ENCODE data around the gene IFNK.

The IFNK gene

DNA sequence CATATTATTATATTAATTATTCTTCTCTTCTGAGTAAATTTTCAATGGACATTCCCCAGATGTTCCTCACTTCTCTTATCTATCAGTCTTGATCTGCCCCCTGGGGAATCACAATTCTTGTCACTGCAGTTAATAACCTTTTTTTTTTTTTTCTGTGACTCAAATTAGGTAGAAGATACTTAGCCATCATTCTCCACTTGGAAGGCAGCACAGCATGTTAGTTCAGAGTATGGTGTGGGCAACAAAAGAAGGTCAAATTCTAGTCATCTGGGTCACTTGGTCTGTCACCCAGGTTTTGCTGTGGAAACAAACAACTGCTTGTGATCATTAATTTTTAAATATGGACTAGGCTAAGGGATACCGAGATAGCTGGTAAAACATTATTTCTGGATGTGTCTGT, 13.7 kb downstream of the IFNK start:
- H3K36me3 ChIP-seq (ENCODE audit: control insufficient read depth in 2 of 2, insufficient read depth in 2 of 2, low read length in 2 of 2): peaks cover 0 to 2% of the 10 kb centered on the region in 2 donors
- peaks cover 77% of the 10 kb centered on the region for H3K4me1 ChIP-seq (ENCODE audit: control insufficient read depth, insufficient read depth, low read length)
- no peak overlapping the region for H3K4me3 ChIP-seq (ENCODE audit: low read length in 2 of 2)
- no peaks in the 10 kb centered on the region for H3K9me3 ChIP-seq (ENCODE audit: control insufficient read depth in 2 of 2, low read length in 2 of 2)
- no peaks in the 10 kb centered on the region for H3K27me3 ChIP-seq (ENCODE audit: control insufficient read depth in 1 of 2, insufficient read depth in 2 of 2, low read length in 2 of 2)
- H3K27ac ChIP-seq (ENCODE audit: low read length): no peak overlapping the region
- H3K9ac ChIP-seq (ENCODE audit: low read length in 2 of 2): no peak overlapping the region

DNA sequence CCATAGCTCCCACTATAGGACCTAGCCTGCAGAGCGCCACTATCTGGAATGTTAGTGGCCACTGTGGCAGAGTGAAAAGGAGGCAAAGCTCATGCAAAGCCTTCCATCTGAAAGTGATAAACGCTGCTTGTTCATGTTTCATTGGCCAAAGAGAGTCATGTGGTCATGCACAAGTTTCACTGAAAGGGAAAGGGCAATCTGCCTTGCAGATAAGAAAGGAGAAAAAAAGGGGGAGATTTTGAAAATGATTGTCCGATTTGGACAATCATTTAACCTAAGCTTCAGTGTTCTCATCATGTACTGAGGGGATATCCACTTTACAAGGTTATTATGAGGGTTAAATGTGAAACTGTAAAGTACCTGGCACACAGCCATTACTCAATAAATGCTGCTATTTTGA, 14.6 kb downstream of the IFNK start:
- H3K4me1 ChIP-seq (ENCODE audit: control insufficient read depth, insufficient read depth, low read length): peaks cover 74% of the 10 kb centered on the region
- no peak overlapping the region for H3K27ac ChIP-seq (ENCODE audit: low read length)

DNA sequence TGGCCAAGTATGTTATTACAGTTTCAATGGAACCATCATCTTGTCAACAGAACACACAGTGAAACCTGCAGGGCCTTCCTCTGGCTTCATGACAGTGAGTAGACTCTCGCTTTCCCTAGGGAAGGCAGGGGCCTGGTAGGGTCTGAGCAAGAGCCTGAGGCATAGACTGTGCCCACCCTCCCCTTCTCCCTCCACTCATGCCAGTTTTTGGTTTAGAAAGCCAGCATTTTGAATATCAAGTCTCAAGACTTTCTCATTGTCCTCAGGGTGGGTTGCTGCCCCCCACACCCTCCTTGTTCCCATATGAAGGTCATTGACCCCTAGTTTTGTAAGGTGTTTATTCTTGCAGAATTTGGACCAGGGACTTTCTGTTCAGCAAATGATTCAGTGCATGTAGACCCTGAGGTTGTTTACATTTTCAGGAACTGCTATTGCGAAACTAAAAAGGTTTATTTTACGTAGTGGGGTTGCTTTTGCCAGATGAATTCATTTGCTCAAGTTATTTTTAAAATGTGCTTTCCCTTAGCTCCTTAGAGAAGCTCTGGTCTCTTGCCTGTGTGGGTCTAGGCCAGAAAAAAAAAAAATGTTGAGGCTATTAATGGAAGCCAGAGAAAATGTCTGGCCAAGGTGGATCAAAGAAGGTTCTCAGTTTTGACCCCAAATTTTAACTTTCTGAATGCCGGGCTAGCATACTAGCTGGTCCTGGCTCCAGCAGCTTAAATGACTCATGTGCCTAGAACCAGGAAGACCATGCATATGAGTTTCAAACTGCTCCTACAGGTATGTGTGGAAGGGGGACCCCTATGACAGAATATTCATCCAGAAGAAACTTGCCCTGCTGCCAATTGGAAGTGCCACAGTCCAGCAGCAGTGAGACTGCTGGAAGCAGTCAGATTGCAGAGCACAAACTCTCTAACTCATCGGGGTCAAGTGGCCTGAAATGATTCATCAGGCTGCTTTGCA, 15.7 kb downstream of the IFNK start:
- H3K9ac ChIP-seq (ENCODE audit: low read length in 2 of 2): peak overlapping the region; percentile 53 to 58
- peak overlapping the region; percentile 94 for H3K27ac ChIP-seq (ENCODE audit: low read length)
- H3K4me1 ChIP-seq (ENCODE audit: control insufficient read depth, insufficient read depth, low read length): peaks cover 64% of the 10 kb centered on the region
- peak overlapping the region in 1 of 2 donors; percentile 36 for H3K4me3 ChIP-seq (ENCODE audit: low read length in 2 of 2)
- no peaks in the 10 kb centered on the region for H3K27me3 ChIP-seq (ENCODE audit: control insufficient read depth in 1 of 2, insufficient read depth in 2 of 2, low read length in 2 of 2)
- H3K36me3 ChIP-seq (ENCODE audit: control insufficient read depth in 2 of 2, insufficient read depth in 2 of 2, low read length in 2 of 2): peaks cover 0 to 2% of the 10 kb centered on the region in 2 donors
- H3K9me3 ChIP-seq (ENCODE audit: control insufficient read depth in 2 of 2, low read length in 2 of 2): no peaks in the 10 kb centered on the region

More for the DNA sequence above, 14.6 kb downstream of the IFNK start:
- H3K4me3 ChIP-seq (ENCODE audit: low read length in 2 of 2): no peak overlapping the region
- no peaks in the 10 kb centered on the region for H3K27me3 ChIP-seq (ENCODE audit: control insufficient read depth in 1 of 2, insufficient read depth in 2 of 2, low read length in 2 of 2)
- no peak overlapping the region for H3K9ac ChIP-seq (ENCODE audit: low read length in 2 of 2)
- H3K9me3 ChIP-seq (ENCODE audit: control insufficient read depth in 2 of 2, low read length in 2 of 2): no peaks in the 10 kb centered on the region
- peaks cover 0 to 2% of the 10 kb centered on the region in 2 donors for H3K36me3 ChIP-seq (ENCODE audit: control insufficient read depth in 2 of 2, insufficient read depth in 2 of 2, low read length in 2 of 2)

DNA sequence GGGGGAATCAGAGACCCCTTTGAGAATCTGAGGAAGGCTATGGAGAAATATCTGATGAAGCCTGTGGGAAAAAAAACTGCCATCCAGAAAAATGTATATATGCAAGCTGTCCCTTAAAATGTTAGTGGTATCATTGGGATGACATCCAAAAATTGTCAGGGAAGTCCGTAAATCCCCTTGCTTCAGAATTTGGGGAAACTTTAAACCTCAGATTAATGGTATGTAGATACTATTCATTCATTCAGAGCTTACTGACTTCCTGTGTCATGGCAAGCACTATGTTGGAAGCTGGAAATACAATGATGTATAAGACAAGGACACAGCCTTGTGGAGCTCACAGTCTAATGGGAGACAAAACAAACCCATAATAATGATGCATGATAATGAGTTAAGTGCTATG, 16.4 kb downstream of the IFNK start:
- Histone ChIP-seq H3K9ac (ENCODE audit: low read length in 2 of 2) (no peak overlapping the region), H3K4me1 (ENCODE audit: control insufficient read depth, insufficient read depth, low read length) (peaks cover 61% of the 10 kb centered on the region), H3K36me3 (ENCODE audit: control insufficient read depth in 2 of 2, insufficient read depth in 2 of 2, low read length in 2 of 2) (peaks cover 2 to 4% of the 10 kb centered on the region in 2 donors), H3K4me3 (ENCODE audit: low read length in 2 of 2) (peak overlapping the region in 1 of 2 donors; percentile 36), H3K9me3 (ENCODE audit: control insufficient read depth in 2 of 2, low read length in 2 of 2) (no peaks in the 10 kb centered on the region), H3K27me3 (ENCODE audit: control insufficient read depth in 1 of 2, insufficient read depth in 2 of 2, low read length in 2 of 2) (no peaks in the 10 kb centered on the region), H3K27ac (ENCODE audit: low read length) (peak overlapping the region; percentile 94)

DNA sequence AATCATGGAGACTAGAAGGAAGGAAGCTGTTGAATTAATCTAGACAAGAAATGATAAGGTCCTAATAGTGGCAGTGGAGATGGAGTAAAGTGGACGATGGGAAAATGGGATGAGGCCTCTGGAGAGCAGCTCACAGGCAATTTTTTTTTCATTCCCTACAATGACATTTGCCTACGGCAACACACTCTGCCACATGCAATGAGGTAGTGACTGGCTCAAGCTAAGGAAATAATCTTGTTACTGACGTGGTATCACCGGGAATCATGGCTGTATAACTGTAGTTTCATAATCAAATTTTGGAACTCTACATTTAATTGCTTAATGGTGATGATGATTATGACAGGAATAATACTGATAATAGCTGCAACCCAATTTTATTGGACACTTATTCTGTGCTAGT, 17.6 kb downstream of the IFNK start:
- Histone ChIP-seq H3K9ac (ENCODE audit: low read length in 2 of 2) (no peak overlapping the region), H3K27ac (ENCODE audit: low read length) (no peak overlapping the region), H3K9me3 (ENCODE audit: control insufficient read depth in 2 of 2, low read length in 2 of 2) (no peaks in the 10 kb centered on the region)

DNA sequence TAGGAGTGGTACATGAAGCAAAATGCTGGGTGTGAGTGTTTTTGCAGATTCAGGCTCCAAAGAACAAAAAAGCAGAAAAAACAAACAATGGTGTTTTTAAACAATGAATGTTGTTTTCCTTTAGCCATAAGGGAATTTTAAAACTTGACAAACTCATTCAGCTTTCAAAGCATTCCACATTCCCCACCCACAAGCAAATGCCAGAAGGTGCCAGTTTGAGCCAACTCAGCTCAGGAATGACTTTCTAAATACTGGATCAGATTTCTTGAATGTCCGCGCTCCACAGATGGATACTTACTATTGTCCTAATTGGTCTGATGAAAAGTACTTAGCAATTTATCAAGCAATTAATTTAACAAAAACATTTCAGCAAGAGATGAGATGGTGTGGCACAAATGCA, 18.4 kb downstream of the IFNK start:
- H3K36me3 ChIP-seq (ENCODE audit: control insufficient read depth in 2 of 2, insufficient read depth in 2 of 2, low read length in 2 of 2): peaks cover 0 to 4% of the 10 kb centered on the region in 2 donors
- H3K27me3 ChIP-seq (ENCODE audit: control insufficient read depth in 1 of 2, insufficient read depth in 2 of 2, low read length in 2 of 2): no peaks in the 10 kb centered on the region
- H3K4me3 ChIP-seq (ENCODE audit: low read length in 2 of 2): no peak overlapping the region
- peaks cover 43% of the 10 kb centered on the region for H3K4me1 ChIP-seq (ENCODE audit: control insufficient read depth, insufficient read depth, low read length)
- H3K9me3 ChIP-seq (ENCODE audit: control insufficient read depth in 2 of 2, low read length in 2 of 2): no peaks in the 10 kb centered on the region
- no peak overlapping the region for H3K9ac ChIP-seq (ENCODE audit: low read length in 2 of 2)
- no peak overlapping the region for H3K27ac ChIP-seq (ENCODE audit: low read length)

More for the DNA sequence above, 17.6 kb downstream of the IFNK start:
- Histone ChIP-seq H3K4me1 (ENCODE audit: control insufficient read depth, insufficient read depth, low read length) (peaks cover 50% of the 10 kb centered on the region), H3K27me3 (ENCODE audit: control insufficient read depth in 1 of 2, insufficient read depth in 2 of 2, low read length in 2 of 2) (no peaks in the 10 kb centered on the region), H3K36me3 (ENCODE audit: control insufficient read depth in 2 of 2, insufficient read depth in 2 of 2, low read length in 2 of 2) (peaks cover 2 to 4% of the 10 kb centered on the region in 2 donors), H3K4me3 (ENCODE audit: low read length in 2 of 2) (no peak overlapping the region)

DNA sequence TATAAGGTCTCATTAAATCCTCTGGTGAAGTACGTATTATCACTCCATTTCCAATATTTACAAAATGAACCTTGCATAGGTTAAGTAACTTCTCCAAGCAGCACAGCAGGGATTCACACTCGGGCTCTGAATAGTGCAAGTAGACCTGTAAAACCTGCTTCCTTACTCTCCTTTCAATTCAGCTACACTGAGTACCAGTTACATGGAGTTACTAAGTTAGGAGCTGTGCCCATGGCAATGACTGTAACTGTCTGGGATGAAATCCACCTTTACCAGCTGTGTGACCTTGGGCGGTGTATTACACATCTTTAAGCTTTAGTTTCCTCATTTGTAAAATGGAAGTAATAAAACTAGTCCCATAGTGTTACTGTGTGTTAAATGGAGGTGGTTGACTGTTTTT, 21.4 kb downstream of the IFNK start:
- Histone ChIP-seq H3K36me3 (ENCODE audit: control insufficient read depth in 2 of 2, insufficient read depth in 2 of 2, low read length in 2 of 2) (peaks cover 0 to 4% of the 10 kb centered on the region in 2 donors), H3K27ac (ENCODE audit: low read length) (no peak overlapping the region), H3K4me3 (ENCODE audit: low read length in 2 of 2) (no peak overlapping the region), H3K27me3 (ENCODE audit: control insufficient read depth in 1 of 2, insufficient read depth in 2 of 2, low read length in 2 of 2) (no peaks in the 10 kb centered on the region), H3K9me3 (ENCODE audit: control insufficient read depth in 2 of 2, low read length in 2 of 2) (no peaks in the 10 kb centered on the region), H3K9ac (ENCODE audit: low read length in 2 of 2) (no peak overlapping the region), H3K4me1 (ENCODE audit: control insufficient read depth, insufficient read depth, low read length) (peaks cover 19% of the 10 kb centered on the region)

DNA sequence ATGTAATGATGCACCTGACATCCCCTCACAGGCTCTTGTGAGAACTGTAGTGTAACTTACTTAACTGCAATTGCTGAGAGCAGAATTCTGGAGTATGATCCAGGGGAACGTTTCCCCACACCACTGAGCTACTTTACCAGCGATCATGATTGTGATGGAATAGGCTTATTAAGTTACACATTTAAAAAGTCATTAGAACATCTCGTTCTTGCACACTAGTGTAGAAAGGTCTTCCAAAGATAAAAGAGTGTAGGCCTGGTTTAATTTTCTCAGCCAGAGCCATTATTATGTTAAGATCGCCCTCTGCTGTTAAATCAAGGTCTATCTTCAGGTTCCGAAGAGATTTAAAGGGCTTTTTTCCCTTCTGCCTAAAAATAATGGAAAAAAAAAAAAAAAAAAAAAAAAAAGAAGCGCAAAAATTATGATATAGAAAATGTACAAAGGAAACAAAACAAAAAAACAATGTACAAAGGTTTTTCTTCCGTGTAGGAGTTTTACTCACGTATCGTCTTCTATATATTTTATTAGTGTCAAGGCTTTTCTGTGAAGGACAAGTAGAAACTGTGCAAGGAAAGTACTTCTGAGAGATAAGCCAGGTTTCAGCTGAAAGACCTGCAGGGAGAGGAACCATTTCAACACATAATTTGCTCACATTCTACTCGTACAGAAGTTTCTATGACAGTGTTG, 24.1 kb downstream of the IFNK start:
- Histone ChIP-seq H3K4me3 (ENCODE audit: low read length in 2 of 2) (no peak overlapping the region), H3K4me1 (ENCODE audit: control insufficient read depth, insufficient read depth, low read length) (no peaks in the 10 kb centered on the region), H3K27me3 (ENCODE audit: control insufficient read depth in 1 of 2, insufficient read depth in 2 of 2, low read length in 2 of 2) (no peaks in the 10 kb centered on the region), H3K9ac (ENCODE audit: low read length in 2 of 2) (no peak overlapping the region), H3K36me3 (ENCODE audit: control insufficient read depth in 2 of 2, insufficient read depth in 2 of 2, low read length in 2 of 2) (peaks cover 0 to 4% of the 10 kb centered on the region in 2 donors), H3K27ac (ENCODE audit: low read length) (no peak overlapping the region), H3K9me3 (ENCODE audit: control insufficient read depth in 2 of 2, low read length in 2 of 2) (no peaks in the 10 kb centered on the region)

DNA sequence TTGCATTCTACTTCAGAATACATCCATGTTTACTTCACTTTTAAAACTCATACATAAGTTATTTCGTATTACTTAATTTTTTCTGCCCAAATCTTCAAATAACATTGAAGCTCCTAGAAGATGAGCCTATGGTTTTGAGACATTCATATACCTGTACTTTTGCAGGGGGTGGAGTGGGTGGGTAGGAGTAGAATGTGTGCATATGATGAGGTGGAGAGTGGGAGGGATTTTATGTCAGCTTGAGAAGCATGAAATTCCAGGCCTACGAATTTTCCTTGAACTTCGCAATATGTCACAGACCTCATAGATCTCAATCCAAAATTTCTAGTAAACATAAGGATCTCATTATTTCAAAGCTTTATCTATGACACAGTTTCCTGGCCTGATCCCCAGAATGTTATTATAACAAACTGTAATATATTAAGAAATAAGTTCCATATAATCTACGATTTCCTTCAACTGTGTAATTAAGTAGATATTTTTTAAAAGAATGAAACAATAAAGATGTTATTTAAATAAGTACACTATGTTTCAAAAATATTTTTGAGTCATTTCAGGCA, 25.2 kb downstream of the IFNK start:
- peaks cover 3 to 7% of the 10 kb centered on the region in 2 donors for H3K36me3 ChIP-seq (ENCODE audit: control insufficient read depth in 2 of 2, insufficient read depth in 2 of 2, low read length in 2 of 2)
- no peaks in the 10 kb centered on the region for H3K27me3 ChIP-seq (ENCODE audit: control insufficient read depth in 1 of 2, insufficient read depth in 2 of 2, low read length in 2 of 2)
- no peak overlapping the region for H3K9ac ChIP-seq (ENCODE audit: low read length in 2 of 2)
- H3K27ac ChIP-seq (ENCODE audit: low read length): no peak overlapping the region
- no peak overlapping the region for H3K4me3 ChIP-seq (ENCODE audit: low read length in 2 of 2)
- no peaks in the 10 kb centered on the region for H3K9me3 ChIP-seq (ENCODE audit: control insufficient read depth in 2 of 2, low read length in 2 of 2)
- H3K4me1 ChIP-seq (ENCODE audit: control insufficient read depth, insufficient read depth, low read length): no peaks in the 10 kb centered on the region

DNA sequence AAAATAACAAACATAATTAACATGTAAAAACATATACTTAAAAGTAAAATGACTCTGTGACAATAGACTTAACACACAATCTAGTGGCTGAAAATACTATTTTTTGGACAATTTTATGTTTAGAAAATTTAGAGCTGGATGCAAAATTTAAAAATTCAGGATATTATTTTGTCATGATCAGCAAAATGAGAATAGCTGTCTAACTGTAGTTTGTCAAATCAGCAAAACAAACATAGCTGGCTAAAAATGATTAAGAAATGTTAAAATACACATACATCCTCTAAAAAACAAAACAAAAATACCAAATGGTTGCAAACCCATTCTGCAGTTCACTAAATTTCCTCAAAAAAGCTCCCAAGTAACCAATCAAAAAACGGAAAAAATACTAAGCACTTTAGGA, 30.6 kb downstream of the IFNK start:
- Histone ChIP-seq H3K4me1 (ENCODE audit: control insufficient read depth, insufficient read depth, low read length) (no peaks in the 10 kb centered on the region), H3K36me3 (ENCODE audit: control insufficient read depth in 2 of 2, insufficient read depth in 2 of 2, low read length in 2 of 2) (peaks cover 11 to 22% of the 10 kb centered on the region in 2 donors), H3K27ac (ENCODE audit: low read length) (no peak overlapping the region), H3K27me3 (ENCODE audit: control insufficient read depth in 1 of 2, insufficient read depth in 2 of 2, low read length in 2 of 2) (no peaks in the 10 kb centered on the region), H3K4me3 (ENCODE audit: low read length in 2 of 2) (no peak overlapping the region), H3K9ac (ENCODE audit: low read length in 2 of 2) (no peak overlapping the region), H3K9me3 (ENCODE audit: control insufficient read depth in 2 of 2, low read length in 2 of 2) (no peaks in the 10 kb centered on the region)

All from stomach smooth muscle (tissue), 2 donors.